DOHH2 (cell line): ENCODE measurements around the gene KIF6.

Source experiments
- CTCF ChIP-seq: fragments of 200-600 bp; sonication (generic); IDR thresholded peaks from one replicate; pipeline ENCODE4 v1.5.1; 2014; ENCODE audit warnings: antibody characterized with exemption, mild to moderate bottlenecking, low read depth, low read length; ENCODE audit not compliant: poor library complexity, severe bottlenecking
- EZH2phosphoT487 ChIP-seq: fragments of 200-600 bp; sonication (generic); IDR thresholded peaks from 2 replicates; pipeline ENCODE4 v1.6.1; 2017; ENCODE audit warnings: borderline replicate concordance, mild to moderate bottlenecking, antibody characterized with exemption, low read length, moderate library complexity, mixed read lengths

GRCh38 chr6:39381550-39382140 lies 343.6 kb downstream of the KIF6 start:
- TF ChIP-seq CTCF (no peak), EZH2phosphoT487 (no peak)
